ENCODE measurements around the gene TFDP3. TPM values are rescaled to one million over a fixed set of nuclear protein-coding genes. Genes with fewer than 3 reads are reported as not detected.

Gene TFDP3
- total RNA-seq, 1 donor from 2014 or later, result not detected

- H3K36me3 Mint-ChIP-seq (ENCODE audit: low read depth), result no peaks in the 10 kb centered on the region
- H3K27ac Mint-ChIP-seq, result no peak overlapping the region
- intact Hi-C loops (cut with micrococcal nuclease), result no loop called here
- DNase-seq (ENCODE audit: low spot score), result no peak
- no peaks in the 10 kb centered on the region for H3K27me3 Mint-ChIP-seq (ENCODE audit: insufficient read depth)
- H3K4me1 Mint-ChIP-seq (ENCODE audit: low read depth), result no peaks in the 10 kb centered on the region
- H3K9me3 Mint-ChIP-seq, result no peaks in the 10 kb centered on the region
- H3K4me3 Mint-ChIP-seq, result no peak overlapping the region
Measured at GRCh38 chrX:133175605-133176004, 42.5 kb downstream of the TFDP3 start.

- Mint-ChIP-seq H3K27ac (no peak overlapping the region), H3K36me3 (ENCODE audit: low read depth) (no peaks in the 10 kb centered on the region)
- intact Hi-C loops (cut with micrococcal nuclease), result no loop called here
Measured at GRCh38 chrX:133175162-133175561, 43.0 kb downstream of the TFDP3 start.

GRCh38 chrX:133171962-133172708 lies 46.0 kb downstream of the TFDP3 start:
- Mint-ChIP-seq H3K4me3 (no peak overlapping the region), H3K27ac (no peak overlapping the region), H3K9me3 (no peaks in the 10 kb centered on the region), H3K36me3 (ENCODE audit: low read depth) (no peaks in the 10 kb centered on the region), H3K4me1 (ENCODE audit: low read depth) (no peaks in the 10 kb centered on the region), H3K27me3 (ENCODE audit: insufficient read depth) (peaks cover 2% of the 10 kb centered on the region)
- intact Hi-C loops (cut with micrococcal nuclease), result loop anchor here (5.0 kb wide), 1 partner anchor 535 kb away; no protein-coding TSS in a partner anchor
- no peak for DNase-seq (ENCODE audit: low spot score)

More at GRCh38 chrX:133175162-133175561, 43.0 kb downstream of the TFDP3 start:
- no peak for DNase-seq (ENCODE audit: low spot score)
- Mint-ChIP-seq H3K4me3 (no peak overlapping the region), H3K9me3 (no peaks in the 10 kb centered on the region), H3K27me3 (ENCODE audit: insufficient read depth) (no peaks in the 10 kb centered on the region), H3K4me1 (ENCODE audit: low read depth) (no peaks in the 10 kb centered on the region)

Other genes with a start within 250 kb of the TFDP3 start
- not detected in 2 replicates for gene USP26, start 121.2 kb downstream of the TFDP3 start, total RNA-seq
- gene GPC4, start 197.1 kb upstream of the TFDP3 start, total RNA-seq, result not detected in 2 replicates

Measured in activated T-helper 1 cell treated with anti-CD3 and anti-CD28 coated beads, Interleukin-12 subunit alpha, Interleukin-12 subunit beta, Interleukin-2, Interleukin-4 antibody, amounts not matched to agents 30 ng/mL and 10 ng/mL and 1 ng/mL, durations not matched to agents 14 hours and 24 hours and 36 hours (primary cell).